Neuronal stem cell (in vitro differentiated cells): ENCODE results near the gene TEPSIN.
A peak's percentile ranks its signal among the peaks of the same experiment; 100 is the strongest.

Experiments used
- DNase-seq: peaks from one replicate; pipeline ENCODE4 v3.0.0-alpha.2; 2013; ENCODE audit warnings: low spot score
- H2AFZ ChIP-seq: one replicate; pipeline ENCODE4 v1.6.1; 2013; ENCODE audit warnings: mild to moderate bottlenecking, low read length, inconsistent platforms
- H2AK5ac ChIP-seq: 2 replicates; pipeline ENCODE4 v1.6.1; 2013; ENCODE audit warnings: low read depth, mild to moderate bottlenecking, inconsistent platforms, low read length, moderate library complexity, mixed read lengths
- H2BK120ac ChIP-seq: 2 replicates; pipeline ENCODE4 v1.6.1; 2013; ENCODE audit warnings: low read depth, mild to moderate bottlenecking, inconsistent platforms, low read length, moderate library complexity, mixed read lengths
- H2BK12ac ChIP-seq: one replicate; pipeline ENCODE4 v1.6.1; 2013; ENCODE audit warnings: low read length, inconsistent platforms
- H2BK15ac ChIP-seq: 2 replicates; pipeline ENCODE4 v1.6.1; 2013; ENCODE audit warnings: mild to moderate bottlenecking, low read length, inconsistent platforms, mixed read lengths
- H2BK5ac ChIP-seq: one replicate; pipeline ENCODE4 v1.6.1; 2013; ENCODE audit warnings: inconsistent platforms, mild to moderate bottlenecking, low read length, moderate library complexity
- H3K14ac ChIP-seq: one replicate; pipeline ENCODE4 v1.6.1; 2013; ENCODE audit warnings: low read length, inconsistent platforms
- H3K18ac ChIP-seq: 2 replicates; pipeline ENCODE4 v1.6.1; 2013; ENCODE audit warnings: low read length, inconsistent platforms
- H3K23ac ChIP-seq: 2 replicates; pipeline ENCODE4 v1.6.1; 2013; ENCODE audit warnings: low read depth, mild to moderate bottlenecking, mixed read lengths, low read length, inconsistent platforms; ENCODE audit not compliant: poor library complexity
- H3K27ac ChIP-seq: replicated peaks from 3 replicates; pipeline ENCODE4 v1.5.1; 2013; ENCODE audit warnings: low read length, inconsistent platforms
- H3K27me3 ChIP-seq, 3 experiments: 2 replicates each; pipeline ENCODE4 v1.6.1; 2013; ENCODE audit warnings: low read length in 3 of 3, mild to moderate bottlenecking in 2 of 3, inconsistent platforms in 1 of 3, low read depth in 1 of 3, mixed read lengths in 1 of 3, moderate library complexity in 1 of 3; ENCODE audit not compliant: control insufficient read depth in 3 of 3, insufficient read depth in 3 of 3
- H3K36me3 ChIP-seq, 2 donors: replicated peaks in 1 of 2; 2 replicates each; pipeline ENCODE4 v1.6.1; 2013; ENCODE audit warnings: low read length in 2 of 2; ENCODE audit not compliant: control insufficient read depth in 2 of 2, insufficient read depth in 2 of 2
- H3K4ac ChIP-seq: 2 replicates; pipeline ENCODE4 v1.6.1; 2013; ENCODE audit warnings: inconsistent platforms, mild to moderate bottlenecking, low read length, moderate library complexity
- H3K4me1 ChIP-seq, 2 donors: 1 replicate in 1 of 2; 2 replicates in 1 of 2; pipeline ENCODE4 v1.6.1; 2013; ENCODE audit warnings: low read length in 2 of 2, low read depth in 1 of 2; ENCODE audit not compliant: control insufficient read depth in 2 of 2, insufficient read depth in 1 of 2
- H3K4me2 ChIP-seq: one replicate; pipeline ENCODE4 v1.6.1; 2013; ENCODE audit warnings: mild to moderate bottlenecking, low read length, inconsistent platforms; ENCODE audit not compliant: insufficient read depth, poor library complexity, severe bottlenecking
- H3K4me3 ChIP-seq, 2 donors: 2 replicates each; pipeline ENCODE4 v1.5.1; 2013; ENCODE audit warnings: low read length in 2 of 2, mild to moderate bottlenecking in 2 of 2, inconsistent platforms in 1 of 2, moderate library complexity in 1 of 2
- H3K79me1 ChIP-seq: one replicate; pipeline ENCODE4 v1.6.1; 2013; ENCODE audit warnings: low read depth, mild to moderate bottlenecking, inconsistent platforms, low read length, moderate library complexity
- H3K9ac ChIP-seq: one replicate; pipeline ENCODE4 v1.6.1; 2013; ENCODE audit warnings: mild to moderate bottlenecking, low read depth, low read length, inconsistent platforms; ENCODE audit not compliant: poor library complexity
- H3K9me3 ChIP-seq, 2 donors: replicated peaks in 1 of 2; 2 replicates each; pipeline versions ENCODE3 to v1.6.1; 2013; ENCODE audit warnings: low read length in 2 of 2, mild to moderate bottlenecking in 2 of 2, inconsistent platforms in 1 of 2, low read depth in 1 of 2, mixed read lengths in 1 of 2, moderate library complexity in 1 of 2; ENCODE audit not compliant: control insufficient read depth in 2 of 2, insufficient read depth in 1 of 2
- H4K8ac ChIP-seq: one replicate; pipeline ENCODE4 v1.6.1; 2013; ENCODE audit warnings: low read depth, mild to moderate bottlenecking, inconsistent platforms, low read length, moderate library complexity
- H4K91ac ChIP-seq: one replicate; pipeline ENCODE4 v1.6.1; 2013; ENCODE audit warnings: low read length, low read depth, mild to moderate bottlenecking, inconsistent platforms; ENCODE audit not compliant: poor library complexity
- WGBS, 2 donors: extraction: QIAGEN DNeasy Blood & Tissue Kit; methylation state at CpG; one replicate each; pipeline ENCODE4 v1.1.7; 2013; ENCODE audit warnings: missing lambda C conversion rate in 2 of 2, mixed read lengths in 1 of 2; ENCODE audit not compliant: insufficient read length in 2 of 2, insufficient replicate concordance in 1 of 2; ENCODE audit errors: extremely low coverage in 2 of 2; 5-methylcytosine and 5-hydroxymethylcytosine counted together

Gene TEPSIN

GRCh38 chr17:81286491-81287145 is 47.8 kb upstream of the TEPSIN start:
- H3K27me3 ChIP-seq: no peaks in the 10 kb centered on the region
- H3K9ac ChIP-seq: peak overlapping the region; percentile 16

DNA sequence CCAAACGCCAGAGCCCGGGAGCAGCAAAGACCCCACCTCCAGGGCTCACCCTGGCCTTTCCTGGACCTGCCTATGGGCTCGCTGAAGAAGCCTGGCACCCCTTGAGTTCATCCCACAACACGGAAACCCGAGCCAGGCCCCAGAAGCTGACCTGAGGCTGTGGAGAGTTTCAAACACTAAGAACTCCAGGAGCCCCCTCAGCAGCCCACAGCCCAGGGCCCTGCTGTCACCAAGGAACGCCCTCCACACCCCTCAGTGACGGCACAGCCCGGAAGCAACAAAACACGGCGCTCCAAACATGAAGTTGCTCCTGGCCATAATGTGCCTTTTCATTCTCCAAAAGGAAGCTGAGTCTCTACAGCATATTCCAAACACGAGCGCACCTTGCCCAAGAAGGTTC is 47.0 kb upstream of the TEPSIN start:
- H3K4me1 ChIP-seq: peaks cover 6 to 9% of the 10 kb centered on the region in 2 donors
- H3K27me3 ChIP-seq: no peaks in the 10 kb centered on the region
- DNase-seq: no peak
- no peak overlapping the region for H3K9ac ChIP-seq
- no peak overlapping the region for H2AFZ ChIP-seq
- H3K18ac ChIP-seq: no peak overlapping the region
- H3K27ac ChIP-seq: no peak overlapping the region
- H2BK5ac ChIP-seq: no peak overlapping the region
- H4K8ac ChIP-seq: no peak overlapping the region
- H3K4me3 ChIP-seq: no peak overlapping the region
- H3K36me3 ChIP-seq: peaks cover 10 to 53% of the 10 kb centered on the region in 2 donors
- H3K4me2 ChIP-seq: no peak overlapping the region
- WGBS, 2 donors: no CpG with 5 or more reads among the region's 12 CpGs
- no peak overlapping the region for H2BK120ac ChIP-seq
- H3K79me1 ChIP-seq: peaks cover 11% of the 10 kb centered on the region
- H2AK5ac ChIP-seq: no peak overlapping the region
- no peak overlapping the region for H3K4ac ChIP-seq
- H3K23ac ChIP-seq: no peak overlapping the region
- no peak overlapping the region for H2BK15ac ChIP-seq
- H4K91ac ChIP-seq: no peak overlapping the region
- H2BK12ac ChIP-seq: no peak overlapping the region
- H3K9me3 ChIP-seq: peaks cover 0 to 2% of the 10 kb centered on the region in 2 donors
- no peak overlapping the region for H3K14ac ChIP-seq

More at GRCh38 chr17:81286491-81287145, 47.8 kb upstream of the TEPSIN start:
- Histone ChIP-seq H3K27ac (no peak overlapping the region), H2AK5ac (no peak overlapping the region), H3K9me3 (peaks cover 0 to 2% of the 10 kb centered on the region in 2 donors), H2BK12ac (no peak overlapping the region), H3K4me2 (no peak overlapping the region), H3K4me3 (no peak overlapping the region), H3K36me3 (peaks cover 8 to 53% of the 10 kb centered on the region in 2 donors), H3K18ac (no peak overlapping the region), H4K8ac (no peak overlapping the region), H3K14ac (no peak overlapping the region), H2BK15ac (no peak overlapping the region), H4K91ac (no peak overlapping the region), H3K4ac (no peak overlapping the region), H3K23ac (peak overlapping the region; percentile 49), H2BK5ac (no peak overlapping the region), H3K79me1 (peaks cover 14% of the 10 kb centered on the region), H2BK120ac (no peak overlapping the region), H2AFZ (no peak overlapping the region), H3K4me1 (peaks cover 6 to 9% of the 10 kb centered on the region in 2 donors)
- DNase-seq: no peak
- no CpG with 5 or more reads among the region's 23 CpGs for WGBS, 2 donors

DNA sequence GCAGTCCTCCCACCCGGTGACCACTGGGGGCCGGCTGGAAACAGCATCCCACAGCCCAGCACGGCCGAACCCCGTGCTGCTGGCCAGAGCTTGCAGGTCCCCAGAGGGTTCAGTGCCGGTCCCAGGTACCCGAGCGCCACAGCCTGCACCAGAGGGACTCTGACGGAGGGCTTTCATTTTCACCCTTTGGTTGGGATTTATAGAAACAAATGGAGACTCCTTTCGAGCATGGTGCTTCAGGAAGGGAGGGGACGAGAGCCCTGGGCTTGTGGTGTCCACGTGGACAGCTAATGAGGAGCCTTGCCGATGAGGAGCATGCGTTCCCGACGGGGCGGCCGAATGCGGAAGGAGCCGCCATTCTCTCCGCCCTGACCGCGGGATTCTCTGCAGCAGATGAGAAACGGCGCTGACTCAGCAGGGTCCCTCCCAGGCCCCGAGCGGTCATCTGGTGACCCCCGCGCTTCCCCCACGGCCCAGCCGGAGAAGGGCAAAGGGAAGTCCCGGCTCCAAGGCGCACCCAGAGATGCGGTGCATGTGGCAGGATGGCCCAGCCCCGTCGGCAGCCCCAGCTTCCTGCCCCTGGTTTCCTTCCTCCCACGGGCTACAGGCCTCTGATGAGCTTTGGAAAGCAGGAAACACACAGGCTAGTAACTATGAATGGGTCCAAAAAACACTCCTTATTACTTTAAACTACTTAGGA is 46.5 kb upstream of the TEPSIN start:
- Histone ChIP-seq H4K91ac (no peak overlapping the region), H3K18ac (no peak overlapping the region), H3K27me3 (no peaks in the 10 kb centered on the region), H3K9ac (no peak overlapping the region), H2BK12ac (no peak overlapping the region), H3K23ac (no peak overlapping the region), H3K27ac (no peak overlapping the region), H3K9me3 (peaks cover 0 to 2% of the 10 kb centered on the region in 2 donors), H2AK5ac (no peak overlapping the region), H3K4me3 (no peak overlapping the region), H3K4ac (no peak overlapping the region), H2BK120ac (no peak overlapping the region), H2BK15ac (no peak overlapping the region), H2BK5ac (no peak overlapping the region), H3K79me1 (peaks cover 13% of the 10 kb centered on the region), H3K4me1 (peaks cover 6 to 11% of the 10 kb centered on the region in 2 donors), H2AFZ (no peak overlapping the region), H3K14ac (peak overlapping the region; percentile 42), H3K4me2 (no peak overlapping the region), H4K8ac (no peak overlapping the region), H3K36me3 (peaks cover 12 to 52% of the 10 kb centered on the region in 2 donors)
- no CpG with 5 or more reads among the region's 37 CpGs for WGBS, 2 donors
- no peak for DNase-seq

GRCh38 chr17:81282876-81283275 is 44.0 kb upstream of the TEPSIN start:
- DNase-seq: no peak

More at GRCh38 chr17:81282876-81283275, 44.0 kb upstream of the TEPSIN start:
- Histone ChIP-seq H3K23ac (no peak overlapping the region), H3K4ac (no peak overlapping the region), H3K27me3 (no peaks in the 10 kb centered on the region), H2BK12ac (no peak overlapping the region), H2BK120ac (no peak overlapping the region), H2BK15ac (peak overlapping the region; percentile 5), H2BK5ac (no peak overlapping the region), H3K36me3 (peaks cover 6 to 45% of the 10 kb centered on the region in 2 donors), H3K18ac (no peak overlapping the region), H3K27ac (no peak overlapping the region), H3K9ac (no peak overlapping the region), H3K4me2 (no peak overlapping the region), H4K8ac (no peak overlapping the region), H4K91ac (no peak overlapping the region), H3K14ac (no peak overlapping the region), H3K4me1 (peaks cover 6 to 11% of the 10 kb centered on the region in 2 donors), H2AFZ (no peak overlapping the region), H3K9me3 (peaks cover 0 to 2% of the 10 kb centered on the region in 2 donors), H3K4me3 (no peak overlapping the region), H2AK5ac (peak overlapping the region; percentile 17), H3K79me1 (peaks cover 13% of the 10 kb centered on the region)
- no CpG with 5 or more reads among the region's 16 CpGs for WGBS, 2 donors
